ENCODE measurements around the gene TDP2.
"Not testable (repeated sequence)": the region's sequence is repeated elsewhere in the genome, so short reads cannot be mapped to it uniquely, and the experiment has no call there.

The TDP2 gene

DNA sequence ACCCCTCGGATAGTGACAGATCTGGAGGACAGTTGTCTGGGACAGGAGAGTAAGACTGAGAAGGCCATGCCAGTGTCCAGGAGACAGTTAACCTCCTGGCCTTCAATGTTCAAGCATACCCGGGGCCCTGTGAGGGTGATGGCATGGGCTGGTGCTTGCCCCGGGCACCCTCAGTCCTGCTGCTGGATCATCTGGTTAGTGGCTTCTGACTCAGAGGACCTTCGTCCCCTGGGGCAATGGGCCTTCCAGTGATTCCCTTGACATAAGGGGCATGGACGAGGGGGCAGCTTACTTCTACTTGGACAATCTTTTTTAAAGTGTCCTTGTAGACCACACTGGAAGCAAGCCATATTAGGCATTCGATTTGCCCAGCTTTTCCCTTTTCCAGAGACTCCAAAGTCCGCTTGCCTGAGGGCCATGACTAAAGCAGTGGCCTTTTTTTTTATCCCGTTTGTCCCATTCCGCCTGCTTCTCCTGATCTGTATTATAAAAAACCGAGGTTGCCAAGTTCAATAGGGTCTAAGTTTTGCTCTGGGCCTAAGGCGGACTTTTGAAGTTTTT lies 12.2 kb upstream of the TDP2 start:
- not testable (repeated sequence) for DNase-seq

DNA sequence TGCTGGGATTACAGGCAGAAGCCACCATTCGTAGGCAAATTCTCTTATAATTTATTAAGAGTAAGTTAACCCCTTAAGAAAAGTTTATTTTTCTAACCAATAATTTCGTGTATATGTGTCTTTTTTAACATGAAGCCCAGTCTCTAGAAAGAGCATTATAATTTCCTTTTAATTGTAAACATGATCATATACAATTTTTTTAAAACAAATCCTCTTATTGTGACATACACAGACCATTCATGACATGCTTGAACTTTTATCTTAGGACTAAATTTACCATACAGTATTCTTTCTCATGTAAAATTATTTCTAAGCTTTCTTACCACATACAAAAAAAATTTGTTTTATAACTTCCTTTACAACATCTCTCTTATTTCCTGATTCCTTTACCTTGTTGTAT lies 6.9 kb upstream of the TDP2 start:
- DNase-seq = no peak

DNA sequence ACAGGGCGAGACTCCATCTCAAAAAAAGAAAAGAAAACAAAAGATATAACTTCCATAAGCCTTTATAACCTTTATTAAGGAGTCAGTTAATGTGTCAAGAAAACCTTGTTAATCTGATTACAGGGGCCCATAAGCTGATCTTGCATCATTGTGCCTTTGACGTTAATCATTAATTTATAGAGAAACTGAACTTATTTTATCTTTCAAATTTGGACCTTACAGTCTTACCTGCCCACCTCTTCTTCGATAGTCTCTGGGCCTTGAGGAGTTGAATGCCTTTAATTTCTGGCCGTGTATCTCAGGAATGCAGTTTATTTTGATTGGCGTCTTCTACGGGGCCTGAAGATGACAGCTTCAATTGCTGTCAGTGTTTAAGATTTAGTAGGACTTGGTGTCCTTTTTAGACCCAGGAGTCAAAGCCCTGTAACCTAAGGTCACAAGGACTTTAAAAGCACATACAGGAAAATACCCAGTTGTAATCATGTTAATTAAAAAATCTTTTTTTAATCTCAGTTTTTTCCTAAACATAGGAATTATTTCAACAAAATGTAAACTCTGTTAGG lies 6.0 kb upstream of the TDP2 start:
- DNase-seq = no peak

DNA sequence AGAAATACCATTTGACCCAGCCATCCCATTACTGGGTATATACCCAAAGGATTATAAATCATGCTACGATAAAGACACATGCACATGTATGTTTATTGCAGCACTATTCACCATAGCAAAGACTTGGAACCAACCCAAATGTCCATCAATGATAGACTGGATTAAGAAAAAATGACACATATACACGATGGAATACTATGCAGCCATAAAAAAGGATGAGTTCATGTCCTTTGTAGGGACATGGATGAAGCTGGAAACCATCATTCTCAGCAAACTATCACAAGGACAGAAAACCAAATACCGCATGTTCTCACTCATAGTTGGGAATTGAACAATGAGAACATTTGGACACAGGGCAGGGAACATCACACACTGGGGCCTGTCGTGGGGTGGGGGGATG lies 4.4 kb upstream of the TDP2 start:
- DNase-seq = not testable (repeated sequence)

DNA sequence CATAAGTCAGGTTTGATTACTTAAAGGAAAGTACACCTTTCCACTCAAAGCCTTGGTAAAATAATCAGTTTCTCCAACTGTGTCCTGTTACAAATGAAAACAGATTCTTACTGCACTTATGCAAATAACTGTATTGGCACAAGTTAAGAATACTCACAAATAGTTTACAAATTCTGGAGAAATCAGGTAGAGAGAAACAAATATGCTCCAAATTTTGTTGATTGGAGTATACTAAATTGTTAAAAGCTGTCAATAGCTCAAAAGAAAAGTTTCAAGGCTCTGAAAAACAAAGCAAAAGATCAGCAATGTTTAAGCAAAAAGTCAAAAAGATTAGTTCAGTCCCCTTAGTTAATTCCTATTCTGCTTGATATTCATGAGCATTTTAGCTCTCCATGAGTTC lies 3.8 kb upstream of the TDP2 start:
- not testable (repeated sequence) for DNase-seq

DNA sequence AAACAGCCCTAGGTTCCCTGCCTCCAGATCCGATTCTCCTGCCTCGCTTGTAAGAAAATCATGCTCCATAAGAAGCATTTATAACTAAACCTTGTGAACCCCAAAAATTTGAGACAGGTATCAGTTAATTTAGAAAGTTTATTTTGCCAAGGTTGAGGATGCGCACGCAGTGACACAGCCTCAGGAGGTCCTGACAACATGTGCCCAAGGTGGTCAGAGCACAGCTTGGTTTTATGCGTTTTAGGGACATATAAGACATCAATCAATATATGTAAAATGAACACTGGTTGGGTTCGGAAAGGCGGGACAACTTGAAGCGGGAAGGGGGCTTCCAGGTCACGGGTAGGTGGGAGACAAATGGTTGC lies 2.3 kb upstream of the TDP2 start:
- no peak for DNase-seq

DNA sequence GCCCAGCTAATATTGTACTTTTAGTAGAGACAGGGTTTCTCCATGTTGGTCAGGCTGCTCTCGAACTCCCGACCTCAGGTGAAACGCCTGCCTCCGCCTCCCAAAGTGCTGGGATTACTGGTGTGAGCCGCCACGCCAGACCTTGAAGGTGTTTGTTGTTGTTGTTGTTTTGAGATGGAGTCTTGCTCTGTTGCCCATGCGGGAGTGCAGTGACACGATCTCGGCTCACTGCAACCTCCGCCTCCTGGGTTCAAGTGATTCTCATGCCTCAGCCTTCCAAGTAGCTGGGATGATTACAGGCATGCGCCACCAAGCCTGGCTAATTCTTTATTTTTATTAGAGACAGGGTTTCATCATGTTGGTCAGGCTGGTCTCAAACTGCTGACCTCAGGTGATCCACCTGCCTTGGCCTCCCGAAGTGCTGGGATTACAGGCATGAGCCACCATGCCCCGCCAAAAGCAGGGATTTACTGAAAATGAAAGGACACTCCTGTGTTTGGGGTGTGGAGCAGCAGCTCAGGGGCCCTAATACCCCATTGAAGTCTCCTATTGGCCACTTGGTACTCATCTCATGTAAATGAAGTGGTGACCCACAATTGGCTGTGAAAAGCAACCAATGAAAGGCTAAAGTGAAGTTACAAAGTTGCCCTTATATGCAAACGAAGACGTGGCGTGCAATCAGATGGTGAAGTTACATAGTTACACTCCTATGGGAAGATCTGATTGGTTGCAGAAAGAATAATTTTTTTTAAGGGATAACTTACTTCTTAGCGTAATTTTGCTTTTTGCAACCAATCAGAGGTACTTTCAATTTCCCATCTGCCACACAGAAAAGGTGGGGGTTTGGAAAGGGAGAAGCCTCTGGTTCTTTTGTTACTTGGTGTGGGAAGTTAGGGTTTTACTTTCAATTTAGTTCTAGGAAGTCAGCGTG lies 1.6 kb upstream of the TDP2 start:
- not testable (repeated sequence) for DNase-seq

DNA sequence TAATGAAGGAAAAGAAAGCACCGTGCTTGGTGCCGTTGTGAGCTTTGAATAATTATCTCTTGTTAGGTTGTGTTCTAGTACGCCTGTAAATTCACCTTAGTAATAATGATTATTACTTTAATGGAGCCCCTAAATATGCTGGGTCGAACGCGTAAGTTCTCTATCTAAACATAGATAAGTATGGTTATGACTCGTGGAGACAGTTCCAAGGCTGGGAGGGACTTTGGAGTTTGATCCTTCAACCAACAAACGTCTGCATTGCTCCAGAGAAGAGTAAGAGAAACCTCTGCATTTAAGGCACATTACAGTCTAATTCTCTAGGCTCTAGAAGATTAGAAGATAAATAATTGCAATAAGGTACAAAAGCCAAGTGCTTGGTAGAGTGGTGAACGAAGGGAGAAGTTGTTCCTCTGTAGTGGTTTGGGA lies 692 bp upstream of the TDP2 start:
- no peak for DNase-seq

DNA sequence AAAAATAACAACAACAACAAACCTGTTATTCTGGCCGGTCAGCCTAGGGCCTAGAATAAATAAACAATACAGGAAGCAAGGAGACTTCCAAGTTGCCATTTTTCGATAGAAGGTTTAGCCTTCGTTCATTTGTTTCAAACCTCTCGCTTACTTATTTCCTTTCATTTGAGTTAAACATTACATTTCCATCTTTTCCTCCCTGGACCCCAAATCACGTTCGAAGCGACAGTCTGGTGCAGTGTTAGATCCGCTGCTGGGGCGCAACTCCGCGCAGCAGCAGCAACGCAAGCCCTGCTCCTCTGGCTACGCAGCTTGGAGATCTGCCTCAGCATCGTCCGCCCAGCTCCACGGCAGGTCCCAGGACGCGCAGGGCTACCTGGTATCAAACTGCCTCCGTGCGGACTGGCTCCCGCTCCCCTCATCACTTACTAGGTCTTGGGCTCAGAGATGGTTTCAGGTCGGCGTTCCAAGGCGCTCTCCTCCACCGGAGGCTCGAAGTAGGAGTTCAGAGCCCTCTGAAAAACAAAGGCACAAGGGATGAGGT lies 530 bp downstream of the TDP2 start:
- DNase-seq = peak in 1 of 2 experiments; percentile 84

DNA sequence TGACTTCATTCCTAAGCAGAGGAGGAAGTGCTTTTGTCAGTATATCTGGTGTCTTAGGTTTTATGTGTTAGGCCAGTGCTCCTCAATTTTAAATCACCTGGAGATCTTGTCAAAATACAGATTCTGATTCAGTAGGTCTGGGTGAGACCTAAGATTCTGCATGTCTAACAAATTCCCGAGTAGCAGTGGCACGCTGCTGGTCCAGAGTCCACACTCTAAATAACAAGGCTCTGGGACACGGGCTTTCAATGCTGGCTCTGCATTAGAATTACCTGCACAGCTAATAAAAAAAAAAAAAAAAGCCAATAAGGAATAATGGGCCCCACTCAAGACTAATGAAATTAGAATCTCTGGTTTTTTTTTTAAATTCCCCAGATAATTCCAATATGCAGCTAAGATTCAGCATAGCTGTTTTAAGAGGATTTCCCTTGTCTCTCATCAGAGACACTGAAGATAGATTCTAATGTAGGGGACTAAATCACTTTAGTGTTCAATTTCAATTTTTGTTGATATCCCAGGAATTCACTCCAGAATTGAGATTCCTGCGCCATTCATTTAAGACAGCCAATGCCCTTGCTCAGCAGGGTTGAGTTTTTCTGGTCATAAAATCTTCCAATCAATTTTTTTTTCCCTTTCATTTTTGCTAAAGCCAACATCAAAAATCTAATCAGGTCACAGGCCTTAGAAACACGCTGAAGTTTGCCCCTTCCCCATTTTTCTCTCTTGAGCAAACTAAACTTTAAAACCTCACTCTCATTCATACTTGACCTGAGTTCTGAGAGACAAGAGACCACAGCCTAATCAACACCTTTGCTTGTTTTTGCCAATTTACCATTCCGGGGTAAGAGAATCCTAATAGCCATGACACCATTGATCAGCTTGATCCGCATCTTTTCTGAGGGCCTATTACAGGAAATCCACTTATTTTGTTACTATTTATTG lies 2.4 kb downstream of the TDP2 start:
- DNase-seq = no peak

DNA sequence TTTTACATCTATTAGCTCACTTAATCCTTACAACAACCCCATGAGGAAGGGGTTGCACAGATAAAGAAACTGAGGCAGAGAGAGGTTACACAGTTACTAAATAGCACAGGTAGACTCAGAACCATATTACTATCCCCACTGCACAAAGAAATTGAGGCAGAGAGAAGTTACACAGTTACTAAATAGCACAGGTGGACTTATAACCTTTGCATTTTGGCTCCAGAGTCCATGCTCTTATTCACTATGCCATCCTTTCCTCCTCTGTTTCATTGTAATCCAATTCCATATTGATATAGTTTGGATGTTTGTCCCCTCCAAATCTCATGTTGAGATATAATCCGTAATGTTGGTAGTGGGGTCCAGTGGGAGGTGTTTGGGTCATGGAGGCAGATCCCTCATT lies 3.5 kb downstream of the TDP2 start:
- DNase-seq = no peak

DNA sequence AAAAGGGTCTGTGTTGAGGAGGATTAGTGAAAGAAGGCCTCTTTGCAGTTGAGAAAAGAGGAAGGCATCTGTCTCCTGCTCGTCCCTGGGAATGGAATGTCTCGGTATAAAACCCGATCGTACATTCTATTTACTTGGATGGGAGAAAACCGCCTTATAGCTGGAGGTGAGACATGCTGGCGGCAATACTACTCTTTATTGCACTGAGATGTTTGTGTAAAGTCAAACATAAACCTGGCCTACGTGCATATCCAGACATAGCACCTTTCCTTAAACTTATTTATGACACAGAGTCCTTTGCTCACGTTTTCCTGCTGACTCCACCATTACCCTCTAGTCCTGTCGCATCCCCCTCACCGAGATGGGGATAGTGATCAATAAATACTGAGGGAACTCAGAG lies 4.5 kb downstream of the TDP2 start:
- no peak for DNase-seq

DNA sequence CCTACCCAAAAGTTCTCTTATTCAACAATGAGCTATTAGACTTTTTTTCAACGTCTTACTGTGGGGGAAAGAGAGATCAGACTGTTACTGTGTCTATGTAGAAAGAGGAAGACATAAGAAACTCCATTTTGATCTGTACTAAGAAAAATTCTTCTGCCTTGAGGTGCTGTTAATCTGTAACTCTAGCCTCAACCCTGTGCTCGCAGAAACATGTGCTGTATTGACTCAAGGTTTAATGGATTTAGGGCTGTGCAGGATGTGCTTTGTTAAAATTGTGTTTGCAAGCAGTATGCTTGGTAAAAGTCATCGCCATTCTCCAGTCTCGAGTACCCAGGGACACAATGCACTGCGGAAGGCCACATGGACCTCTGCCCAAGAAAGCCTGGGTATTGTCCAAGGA lies 4.9 kb downstream of the TDP2 start:
- DNase-seq = not testable (repeated sequence)

DNA sequence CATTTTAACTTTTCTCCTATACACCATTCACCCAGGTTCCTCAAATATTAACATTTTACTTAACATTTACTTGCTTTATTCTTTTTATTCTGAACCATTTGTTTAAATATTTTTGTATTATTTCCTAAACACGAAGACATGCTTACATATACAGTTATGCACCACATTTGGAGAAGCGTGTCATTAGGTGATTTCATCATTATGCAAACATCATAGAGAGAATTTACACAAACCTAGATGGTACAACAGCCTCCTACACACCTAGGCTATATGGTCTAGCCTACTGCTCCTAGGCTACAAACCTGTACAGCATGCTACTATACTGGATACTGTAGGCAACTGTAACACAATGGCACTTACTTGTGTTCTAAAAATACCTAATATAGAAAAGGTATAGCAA lies 6.6 kb downstream of the TDP2 start:
- no peak for DNase-seq

DNA sequence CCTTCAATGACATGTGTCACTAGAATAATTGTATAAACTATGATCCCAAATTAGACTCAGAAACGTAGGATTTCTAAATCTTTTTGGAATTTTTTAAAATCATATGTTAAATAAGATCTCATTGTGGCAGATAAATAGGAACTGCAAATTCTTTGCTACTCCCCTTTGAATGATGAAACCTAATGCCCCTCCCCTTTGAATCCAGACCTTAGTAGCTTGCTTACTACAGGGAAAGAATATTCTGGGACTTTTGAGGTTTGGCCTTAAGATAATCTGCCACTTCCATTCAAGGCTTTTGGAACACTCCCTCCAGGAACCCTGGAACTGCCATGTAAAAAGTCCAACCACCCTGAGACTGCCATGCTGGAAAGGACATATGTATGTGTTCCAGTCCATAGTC lies 7.1 kb downstream of the TDP2 start:
- no peak for DNase-seq

DNA sequence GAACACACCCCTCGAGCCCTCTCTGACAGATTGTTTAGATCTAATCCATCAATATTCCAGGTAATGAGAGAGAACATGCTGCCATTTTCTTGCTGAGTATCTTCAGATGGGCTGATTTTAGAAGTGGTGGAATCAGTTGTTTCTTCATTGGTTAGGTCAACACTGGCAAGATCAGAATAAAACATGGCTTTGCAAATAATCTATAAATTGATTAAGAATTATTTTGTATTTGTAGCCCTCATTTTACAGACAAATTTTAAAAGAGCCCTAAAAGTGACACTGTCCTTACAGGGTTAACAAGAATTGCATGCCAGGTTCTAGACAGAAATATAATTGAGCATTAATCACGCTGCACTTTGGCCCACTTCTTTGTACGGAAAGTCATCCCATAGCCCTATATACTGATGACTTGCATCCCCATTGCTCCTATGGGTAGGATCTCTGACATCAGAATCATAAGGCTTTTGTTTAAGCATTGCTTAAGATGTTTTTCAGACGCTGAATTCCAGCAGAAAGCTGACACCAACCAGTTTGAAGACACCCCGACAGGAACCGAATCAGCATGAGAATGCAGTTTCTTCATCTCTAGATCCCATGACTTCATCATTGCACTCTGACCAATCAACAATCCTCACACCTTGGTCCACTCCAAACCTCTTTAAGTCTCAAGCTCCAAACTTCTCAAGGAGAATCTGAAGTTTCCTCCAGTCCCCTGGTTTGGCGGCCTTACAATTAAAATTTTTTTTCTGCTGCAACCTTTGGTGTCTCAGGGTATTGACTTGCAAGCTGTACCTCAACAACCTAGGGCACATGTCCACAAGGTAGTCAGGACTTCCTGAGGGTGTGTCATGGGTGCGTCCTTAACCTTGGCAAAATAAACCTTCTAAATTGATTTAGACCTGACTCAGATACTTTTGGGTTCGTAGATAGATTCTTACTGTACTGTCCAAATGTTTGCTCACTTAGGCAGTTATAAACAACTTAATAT lies 7.8 kb downstream of the TDP2 start:
- no peak for DNase-seq

DNA sequence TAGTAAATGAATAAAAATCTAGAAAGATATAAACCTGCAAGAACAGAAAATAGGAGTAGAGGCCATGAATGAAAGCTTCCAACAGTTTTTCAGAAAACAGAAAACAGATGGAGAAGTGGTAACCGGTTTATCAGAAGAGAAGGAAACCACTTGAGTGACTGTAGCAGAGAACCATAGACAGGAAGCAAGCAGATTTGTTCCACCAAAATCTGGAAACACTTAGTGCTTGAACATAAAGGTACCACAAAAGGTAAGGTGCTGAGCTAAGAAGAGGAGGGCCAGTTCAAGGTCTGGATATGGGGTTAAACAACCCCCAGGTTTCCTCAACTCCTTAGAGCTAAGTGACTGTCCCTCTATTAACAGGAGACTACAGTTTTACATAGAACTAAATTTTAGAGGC lies 11.5 kb downstream of the TDP2 start:
- no peak for DNase-seq

DNA sequence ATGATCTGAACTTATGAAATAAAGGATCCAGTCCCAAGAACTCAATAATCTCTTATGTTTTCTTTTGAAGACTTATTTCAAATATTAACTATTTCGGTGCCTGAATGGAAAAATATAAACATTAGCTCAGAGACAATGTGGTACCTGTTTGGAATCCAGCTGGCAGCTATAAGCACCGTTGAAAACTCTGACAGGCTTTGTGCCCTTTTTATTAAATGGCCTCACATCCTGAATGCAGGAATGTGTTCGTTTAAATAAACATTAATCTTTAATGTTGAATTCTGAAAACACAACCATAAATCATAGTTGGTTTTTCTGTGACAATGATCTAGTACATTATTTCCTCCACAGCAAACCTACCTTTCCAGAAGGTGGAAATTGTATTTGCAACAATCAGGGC lies 16.3 kb downstream of the TDP2 start:
- DNase-seq = no peak

DNA sequence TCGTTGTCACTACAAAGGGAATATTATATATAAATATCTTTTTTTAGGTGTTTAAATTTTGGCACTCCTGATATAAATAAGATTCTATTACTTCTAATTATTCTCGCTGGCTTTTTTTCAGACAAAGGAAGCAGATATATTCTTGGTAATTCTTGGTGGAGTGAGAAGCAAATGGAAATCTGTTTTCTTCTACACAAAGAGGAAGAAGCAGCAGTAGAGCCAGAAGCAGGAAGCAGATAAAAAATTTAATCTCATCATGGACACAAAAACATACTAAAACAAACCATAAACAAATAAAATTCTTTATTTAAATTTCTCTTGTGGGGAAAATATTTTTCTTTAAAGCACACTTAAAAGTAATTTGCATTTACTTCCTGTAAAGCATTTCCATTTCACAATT lies 17.0 kb downstream of the TDP2 start:
- no peak for DNase-seq

DNA sequence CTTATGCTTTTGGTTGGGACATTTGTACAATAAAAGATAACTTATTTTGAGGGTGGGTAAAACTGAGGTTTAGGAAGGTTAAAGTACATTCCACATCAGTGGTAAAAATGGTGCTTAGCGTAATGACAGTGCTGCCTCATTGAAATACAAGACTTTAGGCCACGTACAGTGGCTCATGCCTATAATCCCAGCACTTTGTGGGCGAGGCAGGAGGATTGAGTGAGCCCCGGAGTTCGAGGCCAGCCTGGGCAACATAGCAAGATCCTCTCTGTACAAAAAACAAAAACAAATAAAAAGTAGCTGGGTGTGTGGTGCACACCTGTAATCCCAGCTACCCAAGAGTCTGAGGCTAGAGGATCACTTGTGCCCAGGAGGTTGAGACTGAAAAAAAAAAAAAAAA lies 18.4 kb downstream of the TDP2 start:
- DNase-seq = no peak

DNA sequence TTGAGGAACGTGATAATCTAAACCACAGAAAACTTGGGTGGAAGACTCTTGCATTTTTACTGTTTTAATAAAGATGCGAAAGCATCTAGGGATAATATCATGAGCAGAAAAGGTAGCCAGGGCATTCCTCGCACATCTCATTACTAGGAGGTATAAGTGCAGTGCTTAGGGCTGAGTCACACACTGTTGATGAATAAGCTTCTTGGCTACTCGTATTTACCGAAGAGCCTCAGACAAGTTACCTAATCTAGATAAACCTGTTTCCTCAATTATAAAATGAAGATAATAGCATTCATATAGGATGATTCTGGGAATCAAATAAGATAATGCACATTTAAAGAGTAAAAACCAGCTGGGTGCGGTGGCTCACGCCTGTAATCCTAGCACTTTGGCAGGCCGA lies 19.9 kb downstream of the TDP2 start:
- no peak for DNase-seq

DNA sequence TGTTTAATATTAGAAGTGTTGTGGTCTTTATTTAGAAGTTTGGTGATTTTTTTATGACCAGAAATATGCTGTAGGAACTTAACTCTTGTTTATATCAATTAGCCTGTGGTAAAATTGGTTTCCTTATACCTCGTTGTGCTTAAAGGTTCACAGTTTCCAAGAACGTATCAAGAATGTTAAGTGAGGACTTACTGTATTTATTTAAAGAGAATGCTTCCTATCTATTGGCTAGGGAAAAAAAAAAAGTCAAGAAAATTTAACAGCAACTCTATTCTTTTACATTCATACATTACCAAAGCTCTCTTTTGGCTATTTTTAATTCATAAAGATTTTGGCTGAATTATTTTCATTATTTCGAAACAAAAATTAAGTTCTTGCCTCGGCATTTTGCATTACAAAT lies 22.3 kb downstream of the TDP2 start:
- DNase-seq = no peak

Data from NCI-H187 (cell line).